Measurements from ENCODE around the gene FILIP1L.

DNA sequence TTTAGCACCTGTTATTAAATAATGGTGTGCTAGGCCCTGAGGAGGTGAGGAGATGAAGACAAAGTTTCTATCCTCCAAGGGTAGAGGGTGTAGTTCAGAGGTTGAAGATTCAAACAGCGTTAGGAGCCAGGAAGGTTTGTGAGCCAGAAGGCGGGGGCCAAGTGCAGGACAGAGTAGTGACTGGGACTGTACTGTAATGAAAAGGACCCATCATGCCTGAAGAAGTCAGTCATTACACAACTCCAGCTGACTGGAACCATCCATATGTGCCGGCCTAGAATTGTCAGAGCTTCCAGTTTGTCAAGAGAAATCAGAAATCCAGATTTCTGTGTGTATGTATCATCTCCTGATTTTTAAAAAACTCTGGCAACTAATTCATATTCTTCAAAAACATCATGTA is 54.8 kb downstream of the FILIP1L start:
- TF ChIP-seq CTCF (IDR thresholded peaks at IDR 0.05) (no peak), POLR2AphosphoS5 (IDR thresholded peaks at IDR 0.05) (no peak), POLR2A (IDR thresholded peaks at IDR 0.05) (no peak)

Data from breast epithelium (tissue), 3 donors.